ENCODE data around the gene FAM98B. TPM values are rescaled to one million over a fixed set of nuclear protein-coding genes. Genes with fewer than 3 reads are reported as not detected.

FAM98B gene
- total RNA-seq, 4 donors from 2014 or later, result 5.2 to 12.2 (median 7.6) TPM

GRCh38 chr15:38528294-38528693 is 74.4 kb downstream of the FAM98B start:
- in situ Hi-C loops (cut with MboI; ENCODE audit: low pct_ligation_motif_present in 1 of 4, low pct_unique_long_range_greater_than_20kb in 1 of 4, low sequenced_read_pairs in 3 of 4), result no loop called here
- no peak for DNase-seq
- H3K4me3 ChIP-seq, result no peak overlapping the region
- no peaks in the 10 kb centered on the region for H3K36me3 ChIP-seq
- no peaks in the 10 kb centered on the region for H3K4me1 ChIP-seq
- WGBS, 2 donors (ENCODE audit: low coverage in 1 of 2), result 91 to 100% methylated on average over 1 of the region's 1 CpG
- no peak overlapping the region for H3K27ac ChIP-seq
- TF ChIP-seq POLR2A (IDR thresholded peaks at IDR 0.05), result no peak
- no peak for TF ChIP-seq EP300 (IDR thresholded peaks at IDR 0.05; ENCODE audit: low read depth)
- no peak for TF ChIP-seq CTCF (IDR thresholded peaks at IDR 0.05)
- no peak for TF ChIP-seq POLR2AphosphoS5 (IDR thresholded peaks at IDR 0.05)
- no peaks in the 10 kb centered on the region for H3K9me3 ChIP-seq
- H3K27me3 ChIP-seq, result no peaks in the 10 kb centered on the region
- intact Hi-C loops (cut with DNase I; ENCODE audit: low total_unique reads), result no loop called here

- intact Hi-C loops (cut with DNase I; ENCODE audit: low total_unique reads), result no loop called here
These were observed 76.2 kb downstream of the FAM98B start for GRCh38 chr15:38530113-38530512.

GRCh38 chr15:38531509-38531908 is 77.6 kb downstream of the FAM98B start:
- intact Hi-C loops (cut with DNase I; ENCODE audit: low total_unique reads), result no loop called here
- Histone ChIP-seq H3K4me3 (no peak overlapping the region), H3K27me3 (no peaks in the 10 kb centered on the region), H3K4me1 (no peaks in the 10 kb centered on the region), H3K36me3 (no peaks in the 10 kb centered on the region), H3K27ac (no peak overlapping the region), H3K9me3 (no peaks in the 10 kb centered on the region)
- WGBS, 2 donors (ENCODE audit: low coverage in 1 of 2), result 88 to 90% methylated on average over 2 to 4 of the region's 4 CpGs
- in situ Hi-C loops (cut with MboI; ENCODE audit: low pct_ligation_motif_present in 1 of 4, low pct_unique_long_range_greater_than_20kb in 1 of 4, low sequenced_read_pairs in 3 of 4), result no loop called here
- no peak for DNase-seq
- no peak for TF ChIP-seq EP300 (IDR thresholded peaks at IDR 0.05; ENCODE audit: low read depth)
- no peak for TF ChIP-seq POLR2A (IDR thresholded peaks at IDR 0.05)
- no peak for TF ChIP-seq POLR2AphosphoS5 (IDR thresholded peaks at IDR 0.05)
- TF ChIP-seq CTCF (IDR thresholded peaks at IDR 0.05), result no peak

More at GRCh38 chr15:38530113-38530512, 76.2 kb downstream of the FAM98B start:
- DNase-seq, result no peak
- Histone ChIP-seq H3K4me1 (no peaks in the 10 kb centered on the region), H3K4me3 (no peak overlapping the region), H3K36me3 (no peaks in the 10 kb centered on the region), H3K27me3 (no peaks in the 10 kb centered on the region), H3K27ac (no peak overlapping the region), H3K9me3 (no peaks in the 10 kb centered on the region)
- TF ChIP-seq POLR2A (IDR thresholded peaks at IDR 0.05) (no peak), EP300 (IDR thresholded peaks at IDR 0.05; ENCODE audit: low read depth) (no peak), CTCF (IDR thresholded peaks at IDR 0.05) (no peak), POLR2AphosphoS5 (IDR thresholded peaks at IDR 0.05) (no peak)
- 75 to 100% methylated on average over 1 of the region's 1 CpG for WGBS, 2 donors (ENCODE audit: low coverage in 1 of 2)
- in situ Hi-C loops (cut with MboI; ENCODE audit: low pct_ligation_motif_present in 1 of 4, low pct_unique_long_range_greater_than_20kb in 1 of 4, low sequenced_read_pairs in 3 of 4), result no loop called here

GRCh38 chr15:38532728-38533127 is 78.8 kb downstream of the FAM98B start:
- H3K36me3 ChIP-seq, result no peaks in the 10 kb centered on the region
- H3K4me1 ChIP-seq, result no peaks in the 10 kb centered on the region
- intact Hi-C loops (cut with DNase I; ENCODE audit: low total_unique reads), result no loop called here
- in situ Hi-C loops (cut with MboI; ENCODE audit: low pct_ligation_motif_present in 1 of 4, low pct_unique_long_range_greater_than_20kb in 1 of 4, low sequenced_read_pairs in 3 of 4), result no loop called here
- H3K27me3 ChIP-seq, result no peaks in the 10 kb centered on the region
- no peak for DNase-seq
- no peak overlapping the region for H3K27ac ChIP-seq
- 90 to 92% methylated on average over 3 of the region's 3 CpGs for WGBS, 2 donors (ENCODE audit: low coverage in 1 of 2)
- no peak overlapping the region for H3K4me3 ChIP-seq
- TF ChIP-seq CTCF (IDR thresholded peaks at IDR 0.05) (no peak), EP300 (IDR thresholded peaks at IDR 0.05; ENCODE audit: low read depth) (no peak), POLR2A (IDR thresholded peaks at IDR 0.05) (no peak), POLR2AphosphoS5 (IDR thresholded peaks at IDR 0.05) (no peak)
- no peaks in the 10 kb centered on the region for H3K9me3 ChIP-seq
